ENCODE data around the gene SAMD11. TPM values are rescaled to one million over a fixed set of nuclear protein-coding genes. Genes with fewer than 3 reads are reported as not detected.
"Not testable (repeated sequence)": the region's sequence is repeated elsewhere in the genome, so short reads cannot be mapped to it uniquely, and the experiment has no call there.

The SAMD11 gene
- total RNA-seq, 1 donor from 2014 or later, result 33.9 TPM

- no peak for DNase-seq (ENCODE audit: extremely low spot score in 2 of 2)
- intact Hi-C loops (cut with DNase I), result no loop called here
- H3K27me3 ChIP-seq, result no peaks in the 10 kb centered on the region
- no peaks in the 10 kb centered on the region for H3K9me3 ChIP-seq
- H3K36me3 ChIP-seq, result no peaks in the 10 kb centered on the region
- H3K4me1 ChIP-seq, result no peaks in the 10 kb centered on the region
- no peak overlapping the region for H3K4me3 ChIP-seq
- TF ChIP-seq POLR2A (IDR thresholded peaks at IDR 0.05), result no peak
- no peak overlapping the region for H3K27ac ChIP-seq
Observed at GRCh38 chr1:886760-887159, 37.0 kb upstream of the SAMD11 start.

- Histone ChIP-seq H3K4me3 (no peak overlapping the region), H3K27me3 (no peaks in the 10 kb centered on the region), H3K36me3 (no peaks in the 10 kb centered on the region), H3K27ac (no peak overlapping the region), H3K4me1 (no peaks in the 10 kb centered on the region), H3K9me3 (no peaks in the 10 kb centered on the region)
- intact Hi-C loops (cut with DNase I), result no loop called here
- no peak for TF ChIP-seq POLR2A (IDR thresholded peaks at IDR 0.05)
- no peak for TF ChIP-seq CTCF (IDR thresholded peaks at IDR 0.05)
- TF ChIP-seq POLR2AphosphoS5 (IDR thresholded peaks at IDR 0.05; ENCODE audit: insufficient read depth in 1 of 2, low read depth in 1 of 2), result no peak
- no peak for DNase-seq (ENCODE audit: extremely low spot score in 2 of 2)
Observed at GRCh38 chr1:888297-888696, 35.4 kb upstream of the SAMD11 start.

GRCh38 chr1:889774-890173 lies 33.9 kb upstream of the SAMD11 start:
- H3K4me1 ChIP-seq; H3K27ac ChIP-seq; DNase-seq (ENCODE audit: extremely low spot score in 2 of 2); H3K27me3 ChIP-seq; H3K36me3 ChIP-seq; H3K9me3 ChIP-seq; H3K4me3 ChIP-seq; intact Hi-C loops (cut with DNase I): not testable (repeated sequence)

GRCh38 chr1:890234-890633 lies 33.5 kb upstream of the SAMD11 start:
- DNase-seq (ENCODE audit: extremely low spot score in 2 of 2); H3K27me3 ChIP-seq; H3K36me3 ChIP-seq; H3K9me3 ChIP-seq; H3K4me1 ChIP-seq; H3K27ac ChIP-seq; intact Hi-C loops (cut with DNase I); H3K4me3 ChIP-seq: not testable (repeated sequence)

- H3K9me3 ChIP-seq, result no peaks in the 10 kb centered on the region
Observed at GRCh38 chr1:890661-891060, 33.1 kb upstream of the SAMD11 start.

GRCh38 chr1:897226-897625 lies 26.5 kb upstream of the SAMD11 start:
- Histone ChIP-seq H3K4me1 (no peaks in the 10 kb centered on the region), H3K4me3 (no peak overlapping the region), H3K27me3 (no peaks in the 10 kb centered on the region), H3K27ac (no peak overlapping the region), H3K9me3 (no peaks in the 10 kb centered on the region), H3K36me3 (no peaks in the 10 kb centered on the region)
- DNase-seq (ENCODE audit: extremely low spot score in 2 of 2), result no peak
- TF ChIP-seq POLR2AphosphoS5 (IDR thresholded peaks at IDR 0.05; ENCODE audit: insufficient read depth in 1 of 2, low read depth in 1 of 2), result no peak
- no peak for TF ChIP-seq POLR2A (IDR thresholded peaks at IDR 0.05)
- no peak for TF ChIP-seq CTCF (IDR thresholded peaks at IDR 0.05)
- intact Hi-C loops (cut with DNase I), result no loop called here

More at GRCh38 chr1:890661-891060, 33.1 kb upstream of the SAMD11 start:
- Histone ChIP-seq H3K27me3 (no peaks in the 10 kb centered on the region), H3K36me3 (no peaks in the 10 kb centered on the region), H3K27ac (no peak overlapping the region), H3K4me3 (no peak overlapping the region), H3K4me1 (no peaks in the 10 kb centered on the region)
- intact Hi-C loops (cut with DNase I), result no loop called here
- TF ChIP-seq POLR2AphosphoS5 (IDR thresholded peaks at IDR 0.05; ENCODE audit: insufficient read depth in 1 of 2, low read depth in 1 of 2), result no peak
- TF ChIP-seq POLR2A (IDR thresholded peaks at IDR 0.05), result no peak
- TF ChIP-seq CTCF (IDR thresholded peaks at IDR 0.05), result no peak
- no peak for DNase-seq (ENCODE audit: extremely low spot score in 2 of 2)

- H3K9me3 ChIP-seq; H3K36me3 ChIP-seq; intact Hi-C loops (cut with DNase I); H3K27me3 ChIP-seq; H3K4me3 ChIP-seq; H3K27ac ChIP-seq; DNase-seq (ENCODE audit: extremely low spot score in 2 of 2); H3K4me1 ChIP-seq: not testable (repeated sequence)
Observed at GRCh38 chr1:897951-898350, 25.8 kb upstream of the SAMD11 start.
